ENCODE results near the gene COL5A1. TPM values are rescaled to one million over a fixed set of nuclear protein-coding genes. Genes with fewer than 3 reads are reported as not detected.
A peak's percentile ranks its signal among the peaks of the same experiment; 100 is the strongest.

The COL5A1 gene
- total and polyA plus RNA-seq, 4 donors: 12.2 to 169 (median 65.4) TPM

DNA sequence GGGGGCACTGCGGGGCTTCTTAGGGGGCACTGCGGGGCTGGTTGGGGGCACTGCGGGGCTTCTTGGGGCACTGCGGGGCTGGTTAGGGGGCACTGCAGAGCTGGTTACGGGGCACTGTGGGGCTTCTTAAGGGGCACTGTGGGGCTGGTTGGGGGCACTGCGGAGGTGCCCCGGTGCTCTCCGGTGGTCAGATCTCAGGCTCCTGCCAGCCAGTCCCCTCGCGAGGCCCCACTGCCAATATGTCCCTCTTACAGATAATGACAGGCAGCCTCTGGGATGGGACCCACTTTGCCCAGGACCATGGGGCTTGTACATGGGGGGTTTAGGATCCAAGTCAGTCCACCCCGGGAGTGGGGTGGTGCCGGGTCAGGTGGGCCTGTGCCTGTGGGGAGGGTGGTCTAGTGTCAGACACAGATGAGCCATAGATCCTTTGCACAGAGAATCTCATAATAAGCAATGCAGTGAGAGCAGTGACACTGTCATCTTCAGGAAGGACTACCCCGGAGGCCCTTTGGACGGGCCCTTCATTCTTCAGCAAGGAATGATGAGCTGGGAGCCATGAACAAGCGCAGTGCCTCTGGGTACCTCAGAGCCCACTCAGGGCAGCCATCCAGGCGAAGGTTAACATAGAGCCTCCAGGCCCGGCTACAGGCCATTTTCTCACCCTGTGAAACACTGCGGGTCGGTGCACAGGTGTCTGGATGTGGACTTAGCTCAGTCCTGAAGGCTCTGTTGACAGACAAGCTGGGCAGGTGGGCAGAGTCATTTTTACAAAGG, 38.2 kb downstream of the COL5A1 start:
- H3K36me3 ChIP-seq (ENCODE audit: control insufficient read depth in 4 of 4, insufficient read depth in 4 of 4, low read length in 4 of 4): peaks cover 0 to 5% (median under 1%) of the 10 kb centered on the region in 4 donors
- no peak overlapping the region for H3K4me3 ChIP-seq
- WGBS, 2 donors: 94 to 97% methylated on average over 19 of the region's 19 CpGs
- H3K27me3 ChIP-seq (ENCODE audit: control insufficient read depth in 3 of 3, insufficient read depth in 3 of 3, low read length in 2 of 3): no peaks in the 10 kb centered on the region
- H3K27ac ChIP-seq (ENCODE audit: low read depth in 1 of 2, low read length in 1 of 2): no peak overlapping the region
- ATAC-seq (ENCODE audit: insufficient read depth, low FRiP score) (no peak), DNase-seq (no peak)
- TF ChIP-seq, protein P1, sequence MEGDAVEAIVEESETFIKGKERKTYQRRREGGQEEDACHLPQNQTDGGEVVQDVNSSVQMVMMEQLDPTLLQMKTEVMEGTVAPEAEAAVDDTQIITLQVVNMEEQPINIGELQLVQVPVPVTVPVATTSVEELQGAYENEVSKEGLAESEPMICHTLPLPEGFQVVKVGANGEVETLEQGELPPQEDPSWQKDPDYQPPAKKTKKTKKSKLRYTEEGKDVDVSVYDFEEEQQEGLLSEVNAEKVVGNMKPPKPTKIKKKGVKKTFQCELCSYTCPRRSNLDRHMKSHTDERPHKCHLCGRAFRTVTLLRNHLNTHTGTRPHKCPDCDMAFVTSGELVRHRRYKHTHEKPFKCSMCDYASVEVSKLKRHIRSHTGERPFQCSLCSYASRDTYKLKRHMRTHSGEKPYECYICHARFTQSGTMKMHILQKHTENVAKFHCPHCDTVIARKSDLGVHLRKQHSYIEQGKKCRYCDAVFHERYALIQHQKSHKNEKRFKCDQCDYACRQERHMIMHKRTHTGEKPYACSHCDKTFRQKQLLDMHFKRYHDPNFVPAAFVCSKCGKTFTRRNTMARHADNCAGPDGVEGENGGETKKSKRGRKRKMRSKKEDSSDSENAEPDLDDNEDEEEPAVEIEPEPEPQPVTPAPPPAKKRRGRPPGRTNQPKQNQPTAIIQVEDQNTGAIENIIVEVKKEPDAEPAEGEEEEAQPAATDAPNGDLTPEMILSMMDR (IDR thresholded peaks at IDR 0.05; ENCODE audit: control extremely low read depth, extremely low read depth): no peak
- no peak overlapping the region for H3K9ac ChIP-seq (ENCODE audit: insufficient read depth in 1 of 2, low read length in 2 of 2)
- H3K4me1 ChIP-seq (ENCODE audit: control insufficient read depth in 5 of 5, insufficient read depth in 5 of 5, low read length in 5 of 5): peaks cover 0 to 31% (median 6%) of the 10 kb centered on the region in 5 donors
- H3K9me3 ChIP-seq (ENCODE audit: control insufficient read depth in 4 of 4, insufficient read depth in 3 of 4, low read length in 3 of 4): peaks cover 0 to 9% (median 3%) of the 10 kb centered on the region in 4 donors

DNA sequence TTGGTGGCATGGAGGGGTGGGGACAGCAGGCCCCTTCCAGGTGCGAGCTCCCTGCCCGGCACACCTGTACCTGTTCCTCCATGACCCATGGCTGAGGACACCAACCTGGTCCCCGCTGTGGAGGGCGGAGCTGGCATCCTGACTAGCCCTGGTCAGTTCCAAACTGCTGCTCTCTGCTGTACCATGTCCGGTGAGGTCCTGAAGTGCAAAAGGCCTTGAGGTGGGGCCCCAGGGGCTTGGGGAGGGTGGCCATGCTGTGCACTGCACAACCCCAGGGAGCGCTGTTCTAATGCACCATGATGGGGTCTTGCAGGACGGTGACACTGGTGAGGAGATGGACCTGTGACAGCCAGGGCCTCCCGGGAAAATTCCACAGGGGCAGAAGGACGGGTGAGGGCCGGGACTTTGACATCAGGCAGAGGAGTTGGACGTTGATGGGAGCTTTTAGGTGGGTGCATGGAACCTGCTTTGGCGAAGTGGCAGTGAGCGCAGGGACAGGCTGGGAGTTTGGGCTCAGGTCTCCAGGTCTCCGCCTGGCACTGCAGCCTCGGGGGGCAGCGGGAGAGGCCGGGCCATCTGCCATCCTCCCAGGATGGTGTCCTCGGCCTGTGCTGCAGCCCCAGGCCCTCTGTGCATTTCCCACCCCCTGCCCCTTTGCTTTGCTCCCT, 38.9 kb downstream of the COL5A1 start:
- no peak for ATAC-seq (ENCODE audit: insufficient read depth, low FRiP score)
- 87 to 92% methylated on average over 18 of the region's 18 CpGs for WGBS, 2 donors
- peaks cover 0 to 8% (median 3%) of the 10 kb centered on the region in 4 donors for H3K9me3 ChIP-seq (ENCODE audit: control insufficient read depth in 4 of 4, insufficient read depth in 3 of 4, low read length in 3 of 4)
- no peak overlapping the region for H3K9ac ChIP-seq (ENCODE audit: insufficient read depth in 1 of 2, low read length in 2 of 2)
- TF ChIP-seq, protein P1 (IDR thresholded peaks at IDR 0.05; ENCODE audit: control extremely low read depth, extremely low read depth): no peak
- H3K27ac ChIP-seq (ENCODE audit: low read depth in 1 of 2, low read length in 1 of 2): no peak overlapping the region
- peaks cover 0 to 12% (median 3%) of the 10 kb centered on the region in 4 donors for H3K36me3 ChIP-seq (ENCODE audit: control insufficient read depth in 4 of 4, insufficient read depth in 4 of 4, low read length in 4 of 4)
- no peak for DNase-seq
- H3K27me3 ChIP-seq (ENCODE audit: control insufficient read depth in 3 of 3, insufficient read depth in 3 of 3, low read length in 2 of 3): no peaks in the 10 kb centered on the region
- peaks cover 0 to 31% (median 6%) of the 10 kb centered on the region in 5 donors for H3K4me1 ChIP-seq (ENCODE audit: control insufficient read depth in 5 of 5, insufficient read depth in 5 of 5, low read length in 5 of 5)
- no peak overlapping the region for H3K4me3 ChIP-seq

DNA sequence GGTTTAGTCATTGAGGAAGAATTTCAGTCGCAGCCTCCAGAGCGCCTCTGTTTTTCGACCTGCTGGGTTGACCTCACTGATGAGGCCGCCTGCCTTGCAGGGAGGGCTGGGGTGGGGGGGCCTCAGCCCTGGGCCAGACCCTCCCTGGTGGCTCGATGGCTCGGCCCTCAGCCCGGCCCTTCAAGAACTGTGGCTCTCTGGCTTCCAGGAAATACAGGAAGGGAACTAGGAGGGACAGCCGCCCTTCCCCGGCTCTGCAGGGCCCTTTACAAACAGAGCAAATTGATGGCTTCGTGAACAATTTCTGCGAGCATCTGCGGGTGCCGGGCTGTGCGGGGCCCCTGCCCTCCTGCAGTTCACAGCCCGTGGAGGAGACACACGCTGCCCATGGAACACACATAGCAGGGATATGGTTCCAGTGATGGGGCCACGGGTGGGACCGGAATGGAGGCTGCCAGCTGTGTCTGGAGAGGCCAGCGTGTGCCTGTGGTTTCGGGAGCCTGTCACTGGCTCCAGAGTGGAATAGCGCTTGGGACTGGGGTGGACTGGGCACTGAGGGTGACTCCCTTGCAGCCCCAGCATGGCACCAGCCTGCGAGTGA, 39.6 kb downstream of the COL5A1 start:
- DNase-seq: peak in 2 of 3 donors; percentile 35 to 41
- no peak overlapping the region for H3K27ac ChIP-seq (ENCODE audit: low read depth in 1 of 2, low read length in 1 of 2)
- no peak for ATAC-seq (ENCODE audit: insufficient read depth, low FRiP score)

More for the DNA sequence above, 39.6 kb downstream of the COL5A1 start:
- Histone ChIP-seq H3K4me1 (ENCODE audit: control insufficient read depth in 5 of 5, insufficient read depth in 5 of 5, low read length in 5 of 5) (peaks cover 0 to 31% (median 6%) of the 10 kb centered on the region in 5 donors), H3K36me3 (ENCODE audit: control insufficient read depth in 4 of 4, insufficient read depth in 4 of 4, low read length in 4 of 4) (peaks cover 0 to 13% (median 6%) of the 10 kb centered on the region in 4 donors), H3K9ac (ENCODE audit: insufficient read depth in 1 of 2, low read length in 2 of 2) (no peak overlapping the region), H3K27me3 (ENCODE audit: control insufficient read depth in 3 of 3, insufficient read depth in 3 of 3, low read length in 2 of 3) (no peaks in the 10 kb centered on the region), H3K9me3 (ENCODE audit: control insufficient read depth in 4 of 4, insufficient read depth in 3 of 4, low read length in 3 of 4) (peaks cover 0 to 5% (median 1%) of the 10 kb centered on the region in 4 donors), H3K4me3 (no peak overlapping the region)
- TF ChIP-seq, protein P1 (IDR thresholded peaks at IDR 0.05; ENCODE audit: control extremely low read depth, extremely low read depth): no peak
- WGBS, 2 donors: 63 to 80% methylated on average over 21 to 22 of the region's 22 CpGs

Measured in lung (tissue), 12 donors.